Keratinocyte (primary cell): ENCODE results near the gene DLAT. TPM values are rescaled to one million over a fixed set of nuclear protein-coding genes. Genes with fewer than 3 reads are reported as not detected.

Experiments
- DNase-seq: peaks from one replicate; pipeline ENCODE4 v3.0.0-alpha.2; 2011; ENCODE audit warnings: low read depth, missing footprints, low spot score
- FAIRE-seq: peaks from 2 replicates; lab custom pipeline; 2011; peaks lifted over from hg19 to GRCh38; lab: Jason Lieb, UNC
- H2AFZ ChIP-seq: 2 replicates; pipeline ENCODE4 v1.6.0; 2012; ENCODE audit warnings: low read length, control low read depth, inconsistent platforms; ENCODE audit not compliant: control insufficient read depth
- H3K27ac ChIP-seq: 2 replicates; pipeline ENCODE4 v1.5.1; 2011; ENCODE audit warnings: low read length; ENCODE audit not compliant: control insufficient read depth, insufficient read depth
- H3K27me3 ChIP-seq: 3 replicates; pipeline ENCODE4 v1.6.0; 2011; ENCODE audit warnings: low read length; ENCODE audit not compliant: control insufficient read depth, insufficient read depth; ENCODE audit errors: extremely low read depth
- H3K36me3 ChIP-seq, 2 experiments: 2 replicates in 1 of 2; 3 replicates in 1 of 2; pipeline ENCODE4 v1.5.1; 2011; ENCODE audit warnings: low read length in 2 of 2, mild to moderate bottlenecking in 1 of 2; ENCODE audit not compliant: control insufficient read depth in 2 of 2, insufficient read depth in 2 of 2; ENCODE audit errors: extremely low read depth in 1 of 2
- H3K4me1 ChIP-seq: 3 replicates; pipeline ENCODE4 v1.5.1; 2011; ENCODE audit warnings: low read length; ENCODE audit not compliant: control insufficient read depth, insufficient read depth; ENCODE audit errors: extremely low read depth
- H3K4me2 ChIP-seq: 3 replicates; pipeline ENCODE4 v1.6.0; 2011; ENCODE audit warnings: low read depth, low read length; ENCODE audit not compliant: control insufficient read depth, insufficient read depth; ENCODE audit errors: extremely low read depth
- H3K4me3 ChIP-seq, 3 experiments: fragments of 200-600 bp in 1 of 3; sonication (generic) in 1 of 3; 2 replicates in 2 of 3; 3 replicates in 1 of 3; pipeline ENCODE4 v1.5.1; 2011 to 2016; ENCODE audit warnings: low read length in 3 of 3, mild to moderate bottlenecking in 3 of 3, control low read depth in 2 of 3, inconsistent platforms in 1 of 3, low read depth in 1 of 3, mixed read lengths in 1 of 3, mixed run types in 1 of 3, moderate library complexity in 1 of 3; ENCODE audit not compliant: control insufficient read depth in 2 of 3, insufficient read depth in 2 of 3; ENCODE audit errors: extremely low read depth in 1 of 3
- H3K79me2 ChIP-seq: 2 replicates; pipeline ENCODE4 v1.6.0; 2012; ENCODE audit warnings: low read length; ENCODE audit not compliant: control insufficient read depth, insufficient read depth
- H3K9ac ChIP-seq: 3 replicates; pipeline ENCODE4 v1.6.0; 2011; ENCODE audit warnings: low read length; ENCODE audit not compliant: control insufficient read depth, insufficient read depth; ENCODE audit errors: extremely low read depth
- H3K9me1 ChIP-seq: 3 replicates; pipeline ENCODE4 v1.6.0; 2011; ENCODE audit warnings: low read length; ENCODE audit not compliant: control insufficient read depth, insufficient read depth; ENCODE audit errors: extremely low read depth
- H3K9me3 ChIP-seq: 2 replicates; pipeline ENCODE4 v1.5.1; 2012; ENCODE audit warnings: low read depth, low read length; ENCODE audit not compliant: control insufficient read depth
- H4K20me1 ChIP-seq: 3 replicates; pipeline ENCODE4 v1.6.0; 2011; ENCODE audit warnings: low read length; ENCODE audit not compliant: control insufficient read depth, insufficient read depth; ENCODE audit errors: extremely low read depth
- CTCF ChIP-seq, 3 experiments: IDR thresholded peaks in 1 of 3; conservative IDR thresholded peaks in 1 of 3; optimal IDR thresholded peaks in 1 of 3; 2 replicates in 2 of 3; 3 replicates in 1 of 3; pipeline versions ENCODE3 to v1.5.1; 2011; ENCODE audit warnings: low read length in 3 of 3, mild to moderate bottlenecking in 3 of 3, moderate library complexity in 2 of 3, control low read depth in 1 of 3, inconsistent platforms in 1 of 3; ENCODE audit not compliant: insufficient read depth in 2 of 3; ENCODE audit errors: extremely low read depth in 1 of 3
- EZH2 ChIP-seq: IDR thresholded peaks from one replicate; pipeline ENCODE4 v1.6.1; 2012; ENCODE audit warnings: inconsistent platforms, mild to moderate bottlenecking, low read length, moderate library complexity
- dilution Hi-C: fragments of 300-500 bp; cut with MboI; formaldehyde crosslinking; loops from one replicate; pipeline ENCODE4 v1.7.0; 2020; ENCODE audit warnings: low sequenced_read_pairs; ENCODE audit not compliant: extremely low pct_ligation_motif_present
- polyA plus RNA-seq, 5 experiments: library from polyadenylated mRNA; depleted of rRNA in 3 of 5; stranded (reverse) in 3 of 5; stranded (forward) in 1 of 5; unstranded in 1 of 5; fragments of >200 nt; gene quantifications; 1 replicate in 1 of 5; 2 replicates in 3 of 5; 3 replicates in 1 of 5; pipeline versions ENCODE4 v1.2.1 to v1.2.3, GENCODE V29; 2011 to 2012; ENCODE audit warnings: missing spikeins in 2 of 5, low read depth in 1 of 5, low replicate concordance in 1 of 5

Gene DLAT
- polyA plus RNA-seq, 1 donor (not counting 4 experiments of a cell fraction or from before 2014, with no cell fraction given): 41.9 TPM

- dilution Hi-C loops: no loop called here
- no peak for FAIRE-seq
Observed at GRCh38 chr11:112058103-112058502, 32.9 kb downstream of the DLAT start.

GRCh38 chr11:112062923-112063322 is 37.7 kb downstream of the DLAT start:
- H3K27ac ChIP-seq: no peak overlapping the region
- TF ChIP-seq EZH2 (no peak), CTCF (optimal IDR thresholded peaks at IDR 0.05 in 1 of 3, IDR thresholded peaks at IDR 0.05 in 1 of 3, conservative IDR thresholded peaks at IDR 0.05 in 1 of 3; ENCODE audit: extremely low read depth in 1 of 3, insufficient read depth in 2 of 3, low read length in 3 of 3) (no peak)
- H3K4me3 ChIP-seq: no peak overlapping the region
- no peaks in the 10 kb centered on the region for H3K79me2 ChIP-seq
- no peak overlapping the region for H3K9ac ChIP-seq
- no peaks in the 10 kb centered on the region for H3K9me1 ChIP-seq
- DNase-seq (no peak), FAIRE-seq (no peak)
- no peak overlapping the region for H2AFZ ChIP-seq
- H3K9me3 ChIP-seq: no peaks in the 10 kb centered on the region
- H3K4me2 ChIP-seq: no peak overlapping the region
- no peaks in the 10 kb centered on the region for H3K27me3 ChIP-seq
- H4K20me1 ChIP-seq: no peaks in the 10 kb centered on the region
- dilution Hi-C loops: no loop called here
- peaks cover 3 to 9% of the 10 kb centered on the region in 2 experiments for H3K36me3 ChIP-seq
- H3K4me1 ChIP-seq: no peaks in the 10 kb centered on the region

More at GRCh38 chr11:112058103-112058502, 32.9 kb downstream of the DLAT start:
- H3K36me3 ChIP-seq: peaks cover 8 to 11% of the 10 kb centered on the region in 2 experiments
- H3K9me1 ChIP-seq: no peaks in the 10 kb centered on the region
- H3K27ac ChIP-seq: no peak overlapping the region
- no peak overlapping the region for H3K4me2 ChIP-seq
- H3K27me3 ChIP-seq: no peaks in the 10 kb centered on the region
- no peaks in the 10 kb centered on the region for H3K4me1 ChIP-seq
- no peaks in the 10 kb centered on the region for H4K20me1 ChIP-seq
- H3K79me2 ChIP-seq: no peaks in the 10 kb centered on the region
- no peak for DNase-seq
- H3K9ac ChIP-seq: no peak overlapping the region
- no peak overlapping the region for H2AFZ ChIP-seq
- H3K9me3 ChIP-seq: no peaks in the 10 kb centered on the region
- no peak overlapping the region for H3K4me3 ChIP-seq
- TF ChIP-seq CTCF (optimal IDR thresholded peaks at IDR 0.05 in 1 of 3, IDR thresholded peaks at IDR 0.05 in 1 of 3, conservative IDR thresholded peaks at IDR 0.05 in 1 of 3; ENCODE audit: extremely low read depth in 1 of 3, insufficient read depth in 2 of 3, low read length in 3 of 3): no peak
- TF ChIP-seq EZH2: no peak
